ENCODE measurements around the gene UCN. TPM values are rescaled to one million over a fixed set of nuclear protein-coding genes. Genes with fewer than 3 reads are reported as not detected.

UCN gene
- total RNA-seq, 2 donors from 2014 or later, result 1.7 to 2.4 TPM

GRCh38 chr2:27264253-27264752 lies 43.9 kb downstream of the UCN start:
- H3K36me3 Mint-ChIP-seq (ENCODE audit: low read depth), result peaks cover 7% of the 10 kb centered on the region
- no peaks in the 10 kb centered on the region for H3K9me3 Mint-ChIP-seq
- no peak overlapping the region for H3K4me3 Mint-ChIP-seq
- peaks cover 15% of the 10 kb centered on the region for H3K4me1 Mint-ChIP-seq
- peaks cover 41% of the 10 kb centered on the region for H3K27me3 Mint-ChIP-seq
- peak; percentile 53 for ATAC-seq (replicated peaks)
- no peak overlapping the region for H3K27ac Mint-ChIP-seq

- no peaks in the 10 kb centered on the region for H3K9me3 Mint-ChIP-seq
- peaks cover 44% of the 10 kb centered on the region for H3K27me3 Mint-ChIP-seq
- no peak for ATAC-seq (replicated peaks)
- no peak overlapping the region for H3K4me3 Mint-ChIP-seq
- H3K36me3 Mint-ChIP-seq (ENCODE audit: low read depth), result peaks cover 7% of the 10 kb centered on the region
- no peak overlapping the region for H3K27ac Mint-ChIP-seq
- peaks cover 15% of the 10 kb centered on the region for H3K4me1 Mint-ChIP-seq
Observed at GRCh38 chr2:27263287-27264252, 44.7 kb downstream of the UCN start.

- H3K27ac Mint-ChIP-seq, result no peak within 1 kb of the TSS
- H3K4me1 Mint-ChIP-seq, result peaks cover 15% of the 10 kb centered on the region
- H3K36me3 Mint-ChIP-seq (ENCODE audit: low read depth), result peaks cover 7% of the 10 kb centered on the region
- peak within 1 kb of the TSS; percentile 64 for H3K4me3 Mint-ChIP-seq
- H3K9me3 Mint-ChIP-seq, result no peaks in the 10 kb centered on the region
- H3K27me3 Mint-ChIP-seq, result peaks cover 50% of the 10 kb centered on the region
- peak; percentile 77 for ATAC-seq (replicated peaks)
Observed at GRCh38 chr2:27262379-27263286, 45.6 kb downstream of the UCN start, which contains the start of gene SLC30A3. Gene SLC30A3, minus strand, starts transcription at chr2:27263047. Its CDS starts 141 bp downstream, at chr2:27262906.

- peaks cover 15% of the 10 kb centered on the region for H3K4me1 Mint-ChIP-seq
- H3K9me3 Mint-ChIP-seq, result no peaks in the 10 kb centered on the region
- H3K27me3 Mint-ChIP-seq, result peaks cover 56% of the 10 kb centered on the region
- ATAC-seq (replicated peaks), result no peak
- H3K36me3 Mint-ChIP-seq (ENCODE audit: low read depth), result peaks cover 7% of the 10 kb centered on the region
- no peak overlapping the region for H3K27ac Mint-ChIP-seq
- peak overlapping the region; percentile 64 for H3K4me3 Mint-ChIP-seq
Observed at GRCh38 chr2:27261926-27262298, 46.3 kb downstream of the UCN start.

GRCh38 chr2:27261241-27261925 lies 46.9 kb downstream of the UCN start:
- H3K4me1 Mint-ChIP-seq, result peaks cover 15% of the 10 kb centered on the region
- peaks cover 61% of the 10 kb centered on the region for H3K27me3 Mint-ChIP-seq

GRCh38 chr2:27258051-27258450 lies 50.2 kb downstream of the UCN start:
- H3K27me3 Mint-ChIP-seq, result peaks cover 63% of the 10 kb centered on the region
- H3K9me3 Mint-ChIP-seq, result no peaks in the 10 kb centered on the region
- H3K36me3 Mint-ChIP-seq (ENCODE audit: low read depth), result peaks cover under 1% of the 10 kb centered on the region
- no peak overlapping the region for H3K4me3 Mint-ChIP-seq
- H3K27ac Mint-ChIP-seq, result no peak overlapping the region
- no peak for ATAC-seq (replicated peaks)
- peaks cover 5% of the 10 kb centered on the region for H3K4me1 Mint-ChIP-seq

More at GRCh38 chr2:27261241-27261925, 46.9 kb downstream of the UCN start:
- no peak for ATAC-seq (replicated peaks)
- H3K36me3 Mint-ChIP-seq (ENCODE audit: low read depth), result peaks cover 7% of the 10 kb centered on the region
- H3K4me3 Mint-ChIP-seq, result peak overlapping the region; percentile 64
- no peak overlapping the region for H3K27ac Mint-ChIP-seq
- H3K9me3 Mint-ChIP-seq, result no peaks in the 10 kb centered on the region

Other genes starting within 250 kb of the UCN start
- gene OST4, start 236.8 kb downstream of the UCN start, total RNA-seq, result 100 to 1,000 TPM; 286 to 313 TPM
- under 1 TPM; 0.42 to 0.93 TPM for gene EMILIN1, start 229.8 kb downstream of the UCN start, total RNA-seq
- gene KHK, start 221.7 kb downstream of the UCN start, total RNA-seq, result 10 to 100 TPM in 1 of 2 donors, 1 to 10 TPM in 1; 5.9 to 10.5 TPM
- 1 to 10 TPM; 3.7 to 4.6 TPM for gene CGREF1, start 189.3 kb downstream of the UCN start, total RNA-seq
- gene ABHD1, start 184.6 kb downstream of the UCN start, total RNA-seq, result under 1 TPM; 0.17 to 0.40 TPM
- 10 to 100 TPM; 38.0 to 67.1 TPM for gene PREB, start 173.8 kb downstream of the UCN start, total RNA-seq
- gene PRR30, start 169.0 kb downstream of the UCN start, total RNA-seq, result not detected
- not detected for gene TCF23, start 159.4 kb downstream of the UCN start, total RNA-seq
- gene ATRAID, start 96.4 kb downstream of the UCN start, total RNA-seq, result 10 to 100 TPM; 45.9 to 59.2 TPM
- 10 to 100 TPM; 33.8 to 72.0 TPM for gene SLC5A6, start 96.2 kb downstream of the UCN start, total RNA-seq
- 100 to 1,000 TPM in 1 of 2 donors, 10 to 100 TPM in 1; 54.0 to 106 TPM for gene CAD, start 91.1 kb downstream of the UCN start, total RNA-seq
- gene SLC30A3, start 45.4 kb downstream of the UCN start, total RNA-seq, result under 1 TPM in 1 of 2 donors, not detected in 1; 0.50 TPM
- not detected for gene DNAJC5G, start 33.0 kb downstream of the UCN start, total RNA-seq
- gene TRIM54, start 26.0 kb downstream of the UCN start, total RNA-seq, result under 1 TPM in 1 of 2 donors, not detected in 1; 0.13 TPM
- gene MPV17, start 14.7 kb upstream of the UCN start, total RNA-seq, result 10 to 100 TPM; 77.2 to 89.2 TPM
- 10 to 100 TPM; 67.2 to 85.8 TPM for gene GTF3C2, start 48.3 kb upstream of the UCN start, total RNA-seq
- 10 to 100 TPM; 34.7 to 42.9 TPM for gene EIF2B4, start 61.9 kb upstream of the UCN start, total RNA-seq
- 10 to 100 TPM; 59.0 to 90.4 TPM for gene SNX17, start 62.2 kb upstream of the UCN start, total RNA-seq
- gene ZNF513, start 72.3 kb upstream of the UCN start, total RNA-seq, result 10 to 100 TPM; 10.8 to 16.2 TPM
- 100 to 1,000 TPM in 1 of 2 donors, 10 to 100 TPM in 1; 67.0 to 158 TPM for gene PPM1G, start 101.1 kb upstream of the UCN start, total RNA-seq
- gene NRBP1, start 120.2 kb upstream of the UCN start, total RNA-seq, result 10 to 100 TPM; 65.2 to 76.1 TPM
- gene KRTCAP3, start 133.9 kb upstream of the UCN start, total RNA-seq, result 1 to 10 TPM; 2.6 to 5.0 TPM
- 10 to 100 TPM; 10.5 to 18.6 TPM for gene IFT172, start 181.3 kb upstream of the UCN start, total RNA-seq
- under 1 TPM in 1 of 2 donors, not detected in 1; 0.21 TPM for gene FNDC4, start 186.8 kb upstream of the UCN start, total RNA-seq
- gene GCKR, start 188.4 kb upstream of the UCN start, total RNA-seq, result not detected

Measured in activated T-helper 17 cell treated with anti-CD3 and anti-CD28 coated beads, Interleukin-2, amount 50 U/mL, for 72 hours (primary cell).